A673 (cell line): Measurements from ENCODE around the gene SLC9C2. TPM values are rescaled to one million over a fixed set of nuclear protein-coding genes. Genes with fewer than 3 reads are reported as not detected.
"Not testable (repeated sequence)": the region's sequence is repeated elsewhere in the genome, so short reads cannot be mapped to it uniquely, and the experiment has no call there.

ENCODE experiments used
- BruUV-seq: library from RNA; stranded (reverse); fragments of 400-500 nt; replicated peaks from 2 replicates; lab custom pipeline; 2021; lab: Mats Ljungman, UMichigan
- CTCF ChIA-PET: fragments of 300-600 bp; sonication (Branson Sonifier 250); formaldehyde crosslinking; loops from one replicate; lab custom pipeline; 2022; ENCODE audit warnings: antibody characterized with exemption; lab: Charles Lee
- POLR2A ChIA-PET: fragments of 300-600 bp; sonication (Branson Sonifier 250); formaldehyde crosslinking; loops from one replicate; lab custom pipeline; 2022; ENCODE audit warnings: antibody characterized with exemption; ENCODE audit not compliant: low non-redundant PET; lab: Charles Lee
- DNase-seq: peaks from one replicate; pipeline ENCODE4 v3.0.0-alpha.2; 2015; ENCODE audit warnings: low spot score
- H3K27ac ChIP-seq: fragments of 200-600 bp; sonication (generic); 2 replicates; pipeline ENCODE4 v1.5.1; 2016; ENCODE audit warnings: mixed run types, low read depth, mild to moderate bottlenecking, mixed read lengths, antibody characterized with exemption, low read length; ENCODE audit not compliant: poor library complexity, severe bottlenecking
- H3K27me3 ChIP-seq: fragments of 200-600 bp; sonication (generic); replicated peaks from 2 replicates; pipeline ENCODE4 v1.6.1; 2017; ENCODE audit warnings: mixed run types, low read depth, mild to moderate bottlenecking, mixed read lengths, antibody characterized with exemption, low read length; ENCODE audit not compliant: insufficient read depth, poor library complexity
- H3K36me3 ChIP-seq: fragments of 200-600 bp; sonication (generic); 2 replicates; pipeline ENCODE4 v1.6.1; 2016; ENCODE audit warnings: mixed run types, mild to moderate bottlenecking, mixed read lengths, antibody characterized with exemption, low read length; ENCODE audit not compliant: insufficient read depth, poor library complexity, severe bottlenecking
- H3K4me1 ChIP-seq: fragments of 200-600 bp; sonication (generic); 2 replicates; pipeline ENCODE4 v1.6.1; 2017; ENCODE audit warnings: mixed run types, mild to moderate bottlenecking, mixed read lengths, antibody characterized with exemption, low read length; ENCODE audit not compliant: insufficient read depth, poor library complexity, severe bottlenecking
- H3K4me3 ChIP-seq: fragments of 200-600 bp; sonication (generic); 2 replicates; pipeline ENCODE4 v1.5.1; 2016; ENCODE audit warnings: low read depth, mixed run types, mild to moderate bottlenecking, mixed read lengths, low read length; ENCODE audit not compliant: poor library complexity, severe bottlenecking
- H3K9me3 ChIP-seq: fragments of 200-600 bp; sonication (generic); 2 replicates; pipeline ENCODE4 v1.6.1; 2016; ENCODE audit warnings: mixed run types, low read depth, mild to moderate bottlenecking, mixed read lengths, antibody characterized with exemption, low read length; ENCODE audit not compliant: poor library complexity, severe bottlenecking
- CTCF ChIP-seq: fragments of 300-800, 200-600 bp; sonication (generic); conservative IDR thresholded peaks from 2 replicates; pipeline ENCODE4 v1.5.1; 2017; ENCODE audit warnings: low read depth, mild to moderate bottlenecking, antibody characterized with exemption, low read length, moderate library complexity, mixed read lengths
- EZH2 ChIP-seq: fragments of 200-600 bp; sonication (generic); IDR thresholded peaks from 2 replicates; pipeline ENCODE4 v1.6.1; 2017; ENCODE audit warnings: borderline replicate concordance, low read depth, mild to moderate bottlenecking, mixed read lengths, antibody characterized with exemption, low read length; ENCODE audit not compliant: poor library complexity, severe bottlenecking
- intact Hi-C: fragments of 100-400 bp; cut with micrococcal nuclease; formaldehyde crosslinking; loops from one replicate; pipeline ENCODE4 v1.10.0; 2022; ENCODE audit not compliant: unreplicated experiment
- total RNA-seq: library from RNA; stranded (reverse); gene quantifications from 2 replicates; pipeline ENCODE4 v1.2.3, GENCODE V29; 2021

Gene SLC9C2
- total RNA-seq, 1 experiment from 2014 or later: not detected

GRCh38 chr1:173496757-173497320, 106.0 kb downstream of the SLC9C2 start:
- CTCF ChIA-PET: no interaction called here
- H3K9me3 ChIP-seq: peaks cover 17% of the 10 kb centered on the region
- no peak for DNase-seq
- H3K4me3 ChIP-seq: no peak overlapping the region
- intact Hi-C loops: no loop called here
- no peaks in the 10 kb centered on the region for H3K27me3 ChIP-seq
- TF ChIP-seq CTCF (no peak), EZH2 (no peak)
- POLR2A ChIA-PET: no interaction called here
- H3K27ac ChIP-seq: no peak overlapping the region
- no TSS peak for BruUV-seq
- H3K4me1 ChIP-seq: no peaks in the 10 kb centered on the region
- no peaks in the 10 kb centered on the region for H3K36me3 ChIP-seq

GRCh38 chr1:173495609-173496267, 107.1 kb downstream of the SLC9C2 start:
- Histone ChIP-seq H3K27ac (no peak overlapping the region), H3K27me3 (no peaks in the 10 kb centered on the region), H3K4me3 (no peak overlapping the region), H3K9me3 (peaks cover 17% of the 10 kb centered on the region), H3K36me3 (no peaks in the 10 kb centered on the region), H3K4me1 (no peaks in the 10 kb centered on the region)
- no peak for DNase-seq
- intact Hi-C loops: no loop called here
- TF ChIP-seq CTCF (no peak), EZH2 (no peak)
- no TSS peak for BruUV-seq
- ChIA-PET POLR2A (no interaction called here), CTCF (no interaction called here)

GRCh38 chr1:173493125-173493524, 109.7 kb downstream of the SLC9C2 start:
- H3K4me1 ChIP-seq, POLR2A ChIA-PET, H3K27ac ChIP-seq, BruUV-seq, DNase-seq, H3K27me3 ChIP-seq, CTCF ChIA-PET, intact Hi-C loops, H3K4me3 ChIP-seq: not testable (repeated sequence)
- Histone ChIP-seq H3K36me3 (peaks cover 13% of the 10 kb centered on the region), H3K9me3 (peaks cover 17% of the 10 kb centered on the region)

GRCh38 chr1:173491508-173491907, 111.4 kb downstream of the SLC9C2 start:
- no peak for DNase-seq
- H3K4me3 ChIP-seq: no peak overlapping the region
- no peak overlapping the region for H3K27ac ChIP-seq
- H3K9me3 ChIP-seq: peaks cover 7% of the 10 kb centered on the region
- POLR2A ChIA-PET: no interaction called here
- H3K27me3 ChIP-seq: no peaks in the 10 kb centered on the region
- CTCF ChIA-PET: no interaction called here
- no TSS peak for BruUV-seq
- peaks cover 29% of the 10 kb centered on the region for H3K36me3 ChIP-seq
- no peaks in the 10 kb centered on the region for H3K4me1 ChIP-seq
- intact Hi-C loops: no loop called here
- TF ChIP-seq CTCF (no peak), EZH2 (no peak)
